HL-60 (cell line): Measurements from ENCODE around the gene LRGUK.

Experiments
- CTCF ChIP-seq: IDR thresholded peaks from one replicate; pipeline ENCODE4 v1.5.1; 2011; ENCODE audit warnings: low read length, control low read depth, inconsistent platforms; ENCODE audit not compliant: insufficient read depth
- POLR2AphosphoS5 ChIP-seq: IDR thresholded peaks from 2 replicates; pipeline ENCODE4 v1.6.1; 2012; ENCODE audit warnings: low read depth
- SPI1 ChIP-seq: IDR thresholded peaks from 2 replicates; pipeline ENCODE4 v1.6.1; 2012; ENCODE audit warnings: low read depth, mild to moderate bottlenecking, borderline replicate concordance
- TF ChIP-seq, protein P1 (sequence below): IDR thresholded peaks from 2 replicates; pipeline ENCODE4 v1.6.1; 2012; ENCODE audit warnings: low read depth; ENCODE audit not compliant: insufficient replicate concordance

DNA sequence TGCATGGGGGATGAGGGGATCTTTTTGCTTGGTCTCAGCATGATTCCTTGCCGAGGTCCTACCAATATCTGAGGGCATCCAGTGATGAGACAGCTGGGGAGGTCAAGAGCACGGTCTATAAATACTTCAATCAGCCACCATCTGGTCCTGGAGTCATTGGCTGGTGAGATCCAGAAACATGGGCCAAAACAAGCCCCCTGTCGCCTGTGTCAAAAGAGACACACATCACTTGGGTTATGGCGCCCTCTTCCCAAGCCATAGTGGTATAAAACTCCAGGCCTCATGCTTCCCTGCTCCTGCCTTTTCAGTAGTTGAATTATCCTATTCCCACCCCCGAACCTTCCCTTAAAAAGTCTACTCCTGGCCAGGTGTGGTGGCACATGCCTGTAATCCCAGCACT lies 128.7 kb downstream of the LRGUK start:
- TF ChIP-seq CTCF (no peak), POLR2AphosphoS5 (no peak), SPI1 (no peak)
- TF ChIP-seq, protein P1, sequence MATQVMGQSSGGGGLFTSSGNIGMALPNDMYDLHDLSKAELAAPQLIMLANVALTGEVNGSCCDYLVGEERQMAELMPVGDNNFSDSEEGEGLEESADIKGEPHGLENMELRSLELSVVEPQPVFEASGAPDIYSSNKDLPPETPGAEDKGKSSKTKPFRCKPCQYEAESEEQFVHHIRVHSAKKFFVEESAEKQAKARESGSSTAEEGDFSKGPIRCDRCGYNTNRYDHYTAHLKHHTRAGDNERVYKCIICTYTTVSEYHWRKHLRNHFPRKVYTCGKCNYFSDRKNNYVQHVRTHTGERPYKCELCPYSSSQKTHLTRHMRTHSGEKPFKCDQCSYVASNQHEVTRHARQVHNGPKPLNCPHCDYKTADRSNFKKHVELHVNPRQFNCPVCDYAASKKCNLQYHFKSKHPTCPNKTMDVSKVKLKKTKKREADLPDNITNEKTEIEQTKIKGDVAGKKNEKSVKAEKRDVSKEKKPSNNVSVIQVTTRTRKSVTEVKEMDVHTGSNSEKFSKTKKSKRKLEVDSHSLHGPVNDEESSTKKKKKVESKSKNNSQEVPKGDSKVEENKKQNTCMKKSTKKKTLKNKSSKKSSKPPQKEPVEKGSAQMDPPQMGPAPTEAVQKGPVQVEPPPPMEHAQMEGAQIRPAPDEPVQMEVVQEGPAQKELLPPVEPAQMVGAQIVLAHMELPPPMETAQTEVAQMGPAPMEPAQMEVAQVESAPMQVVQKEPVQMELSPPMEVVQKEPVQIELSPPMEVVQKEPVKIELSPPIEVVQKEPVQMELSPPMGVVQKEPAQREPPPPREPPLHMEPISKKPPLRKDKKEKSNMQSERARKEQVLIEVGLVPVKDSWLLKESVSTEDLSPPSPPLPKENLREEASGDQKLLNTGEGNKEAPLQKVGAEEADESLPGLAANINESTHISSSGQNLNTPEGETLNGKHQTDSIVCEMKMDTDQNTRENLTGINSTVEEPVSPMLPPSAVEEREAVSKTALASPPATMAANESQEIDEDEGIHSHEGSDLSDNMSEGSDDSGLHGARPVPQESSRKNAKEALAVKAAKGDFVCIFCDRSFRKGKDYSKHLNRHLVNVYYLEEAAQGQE = no peak
